MM.1S (cell line): Measurements from ENCODE around the gene FGF21.

Experiments used
- DNase-seq: peaks from one replicate; pipeline ENCODE4 v3.0.0-alpha.2; 2015
- H2AFZ ChIP-seq: fragments of 300-600 bp; sonication (generic); 2 replicates; pipeline ENCODE4 v1.6.0; 2016; ENCODE audit warnings: antibody characterized with exemption, low read length
- H3F3A ChIP-seq: fragments of 300-600 bp; sonication (generic); 2 replicates; pipeline ENCODE4 v1.6.1; 2016; ENCODE audit warnings: mild to moderate bottlenecking, antibody characterized with exemption, low read length, moderate library complexity, mixed read lengths; ENCODE audit not compliant: insufficient read depth
- H3K27ac ChIP-seq: fragments of 300-600 bp; sonication (generic); 2 replicates; pipeline ENCODE4 v1.5.1; 2016; ENCODE audit warnings: mild to moderate bottlenecking, low read length
- H3K27me3 ChIP-seq: fragments of 300-600 bp; sonication (generic); replicated peaks from 2 replicates; pipeline ENCODE4 v1.6.0; 2016; ENCODE audit warnings: low read length; ENCODE audit not compliant: insufficient read depth
- H3K36me3 ChIP-seq: fragments of 300-600 bp; sonication (generic); replicated peaks from 2 replicates; pipeline ENCODE4 v1.6.1; 2016; ENCODE audit warnings: mild to moderate bottlenecking, low read length, mixed read lengths; ENCODE audit not compliant: insufficient read depth
- H3K4me1 ChIP-seq: fragments of 300-600 bp; sonication (generic); 2 replicates; pipeline ENCODE4 v1.6.1; 2016; ENCODE audit warnings: low read length, mixed read lengths
- H3K4me2 ChIP-seq: fragments of 300-600 bp; sonication (generic); 2 replicates; pipeline ENCODE4 v1.6.0; 2016; ENCODE audit warnings: low read depth, low read length
- H3K4me3 ChIP-seq: fragments of 300-600 bp; sonication (generic); 2 replicates; pipeline ENCODE4 v1.5.1; 2016; ENCODE audit warnings: low read length, mixed read lengths
- H3K79me2 ChIP-seq: fragments of 300-600 bp; sonication (generic); 2 replicates; pipeline ENCODE4 v1.6.1; 2016; ENCODE audit warnings: mixed run types, low read length, mixed read lengths
- H3K9ac ChIP-seq: fragments of 300-600 bp; sonication (generic); 2 replicates; pipeline ENCODE4 v1.6.1; 2016; ENCODE audit warnings: low read length, mixed read lengths
- H3K9me2 ChIP-seq: fragments of 300-600 bp; sonication (generic); replicated peaks from 2 replicates; pipeline ENCODE4 v1.6.1; 2016; ENCODE audit warnings: mild to moderate bottlenecking, low read length, mixed read lengths; ENCODE audit not compliant: insufficient read depth
- H3K9me3 ChIP-seq: fragments of 300-600 bp; sonication (generic); replicated peaks from 2 replicates; pipeline ENCODE4 v1.6.1; 2016; ENCODE audit warnings: mild to moderate bottlenecking, low read length, mixed read lengths; ENCODE audit not compliant: insufficient read depth
- H4K20me1 ChIP-seq: fragments of 300-600 bp; sonication (generic); 2 replicates; pipeline ENCODE4 v1.6.1; 2016; ENCODE audit warnings: mild to moderate bottlenecking, low read length, moderate library complexity, mixed read lengths; ENCODE audit not compliant: insufficient read depth
- CTCF ChIP-seq: fragments of 300-600 bp; sonication (generic); IDR thresholded peaks from 2 replicates; pipeline ENCODE4 v1.5.1; 2016; ENCODE audit warnings: antibody characterized with exemption, low read length, mixed read lengths
- EZH2 ChIP-seq: fragments of 300-600 bp; sonication (generic); optimal IDR thresholded peaks from 2 replicates; pipeline ENCODE3; 2017; ENCODE audit warnings: low read depth, mild to moderate bottlenecking, antibody characterized with exemption, low read length, mixed read lengths
- EZH2phosphoT487 ChIP-seq: fragments of 300-600 bp; sonication (generic); IDR thresholded peaks from 2 replicates; pipeline ENCODE4 v1.6.1; 2018; ENCODE audit warnings: antibody characterized with exemption, low read length

FGF21 gene

GRCh38 chr19:48798937-48799336 is 43.6 kb downstream of the FGF21 start:
- no peak overlapping the region for H3K4me2 ChIP-seq
- no peaks in the 10 kb centered on the region for H3K36me3 ChIP-seq
- H3K79me2 ChIP-seq: no peaks in the 10 kb centered on the region
- H3K4me1 ChIP-seq: no peaks in the 10 kb centered on the region
- H3K9me2 ChIP-seq: no peaks in the 10 kb centered on the region
- DNase-seq: no peak
- H3K27me3 ChIP-seq: no peaks in the 10 kb centered on the region
- no peak for TF ChIP-seq EZH2phosphoT487
- no peak overlapping the region for H3K9ac ChIP-seq
- H3K4me3 ChIP-seq: no peak overlapping the region
- no peaks in the 10 kb centered on the region for H3F3A ChIP-seq
- H2AFZ ChIP-seq: no peak overlapping the region
- no peak overlapping the region for H3K27ac ChIP-seq
- no peaks in the 10 kb centered on the region for H4K20me1 ChIP-seq
- no peaks in the 10 kb centered on the region for H3K9me3 ChIP-seq

- no peak overlapping the region for H3K4me3 ChIP-seq
- no peak for TF ChIP-seq CTCF
- no peak overlapping the region for H2AFZ ChIP-seq
- H4K20me1 ChIP-seq: no peaks in the 10 kb centered on the region
- no peaks in the 10 kb centered on the region for H3K36me3 ChIP-seq
- no peaks in the 10 kb centered on the region for H3F3A ChIP-seq
- no peaks in the 10 kb centered on the region for H3K79me2 ChIP-seq
- no peak for DNase-seq
- no peaks in the 10 kb centered on the region for H3K9me2 ChIP-seq
- H3K4me2 ChIP-seq: no peak overlapping the region
- no peak overlapping the region for H3K27ac ChIP-seq
- H3K9ac ChIP-seq: no peak overlapping the region
- no peaks in the 10 kb centered on the region for H3K9me3 ChIP-seq
- H3K27me3 ChIP-seq: no peaks in the 10 kb centered on the region
- no peaks in the 10 kb centered on the region for H3K4me1 ChIP-seq
Measured at GRCh38 chr19:48799358-48800300, 44.3 kb downstream of the FGF21 start.

- Histone ChIP-seq H2AFZ (no peak overlapping the region), H3K9me2 (no peaks in the 10 kb centered on the region), H3K9me3 (no peaks in the 10 kb centered on the region), H3K4me2 (no peak overlapping the region), H3K4me3 (no peak overlapping the region), H3K27me3 (no peaks in the 10 kb centered on the region), H3K4me1 (no peaks in the 10 kb centered on the region), H4K20me1 (no peaks in the 10 kb centered on the region), H3F3A (no peaks in the 10 kb centered on the region), H3K9ac (no peak overlapping the region), H3K36me3 (no peaks in the 10 kb centered on the region), H3K27ac (no peak overlapping the region), H3K79me2 (peaks cover 4% of the 10 kb centered on the region; the same call in 1 of the 2 replicates)
- TF ChIP-seq EZH2phosphoT487: no peak
- no peak for TF ChIP-seq CTCF
- TF ChIP-seq EZH2: no peak
- no peak for DNase-seq
Measured at GRCh38 chr19:48802623-48803022, 47.3 kb downstream of the FGF21 start.

- no peaks in the 10 kb centered on the region for H3K9me2 ChIP-seq
- TF ChIP-seq CTCF (no peak), EZH2phosphoT487 (no peak), EZH2 (no peak)
- no peak overlapping the region for H3K27ac ChIP-seq
- no peak overlapping the region for H3K4me2 ChIP-seq
- H3F3A ChIP-seq: no peaks in the 10 kb centered on the region
- no peaks in the 10 kb centered on the region for H3K9me3 ChIP-seq
- H3K4me1 ChIP-seq: no peaks in the 10 kb centered on the region
- peaks cover 20% of the 10 kb centered on the region for H3K79me2 ChIP-seq
- no peaks in the 10 kb centered on the region for H3K27me3 ChIP-seq
- H3K9ac ChIP-seq: no peak overlapping the region
- no peaks in the 10 kb centered on the region for H3K36me3 ChIP-seq
- no peak overlapping the region for H2AFZ ChIP-seq
- no peaks in the 10 kb centered on the region for H4K20me1 ChIP-seq
- DNase-seq: no peak
- H3K4me3 ChIP-seq: no peak overlapping the region
Measured at GRCh38 chr19:48804496-48804895, 49.2 kb downstream of the FGF21 start.
